Activated CD4-positive, CD25-positive, alpha-beta regulatory T cell treated with anti-CD3 and anti-CD28 coated beads, Interleukin-2, amount 50 U/mL, for 72 hours (primary cell): Measurements from ENCODE around the gene PROX1.
"Not testable (repeated sequence)": the region's sequence is repeated elsewhere in the genome, so short reads cannot be mapped to it uniquely, and the experiment has no call there.

ENCODE experiments used
- DNase-seq: peaks from one replicate; pipeline ENCODE4 v3.0.0; 2021

The PROX1 gene

DNA sequence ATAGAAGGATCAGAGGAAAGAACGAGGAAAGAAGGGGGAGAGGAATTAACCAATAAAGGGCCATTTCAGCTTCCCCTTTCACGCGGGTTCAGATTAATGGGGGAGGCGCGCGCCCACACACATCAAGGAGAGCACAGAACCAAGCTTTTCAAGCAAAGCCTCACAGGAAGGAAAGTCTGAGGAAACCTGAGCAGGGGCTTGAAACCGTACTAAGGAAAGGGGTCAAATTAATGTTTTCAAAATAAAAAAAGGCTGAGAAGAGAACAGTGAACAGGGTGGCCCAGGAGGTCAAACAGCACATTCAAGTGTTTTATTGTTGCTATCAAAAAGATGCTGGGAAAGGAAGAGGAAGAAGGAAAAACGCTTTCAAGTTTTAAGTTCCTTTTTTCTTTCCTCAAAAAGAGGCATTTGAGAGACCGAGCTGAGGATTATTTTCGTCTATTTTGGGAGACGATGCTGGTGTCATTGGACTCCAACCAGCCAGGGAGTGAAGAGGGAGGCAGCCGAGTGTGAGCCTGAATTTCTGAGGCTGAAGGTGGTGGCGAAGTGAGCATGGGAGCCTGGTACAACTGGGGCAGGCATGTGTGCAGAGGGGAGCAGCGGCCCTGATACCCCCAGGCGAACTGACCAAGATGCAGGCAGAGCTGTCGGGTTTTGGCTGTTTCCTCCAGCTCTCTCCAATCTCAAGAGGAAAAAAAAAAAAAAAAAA, 88.4 kb downstream of the PROX1 start:
- no peak for DNase-seq

DNA sequence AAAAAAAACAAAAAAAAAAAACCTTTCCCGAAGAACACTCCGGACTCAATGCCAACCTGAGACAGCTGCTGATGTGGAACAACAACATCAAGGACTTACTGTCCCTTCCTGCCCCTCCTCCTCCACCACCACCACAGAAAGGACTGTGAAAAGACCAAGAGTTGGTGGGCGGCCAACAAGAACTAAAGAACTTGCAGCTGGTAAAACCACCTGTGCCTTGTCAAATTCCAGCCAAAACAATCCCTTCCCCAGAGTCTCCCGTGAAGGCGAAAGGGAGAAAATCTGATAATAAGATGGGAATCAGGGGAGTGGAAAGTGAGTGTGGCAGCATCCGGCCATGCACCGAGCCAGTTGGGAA, 88.9 kb downstream of the PROX1 start:
- no peak for DNase-seq

DNA sequence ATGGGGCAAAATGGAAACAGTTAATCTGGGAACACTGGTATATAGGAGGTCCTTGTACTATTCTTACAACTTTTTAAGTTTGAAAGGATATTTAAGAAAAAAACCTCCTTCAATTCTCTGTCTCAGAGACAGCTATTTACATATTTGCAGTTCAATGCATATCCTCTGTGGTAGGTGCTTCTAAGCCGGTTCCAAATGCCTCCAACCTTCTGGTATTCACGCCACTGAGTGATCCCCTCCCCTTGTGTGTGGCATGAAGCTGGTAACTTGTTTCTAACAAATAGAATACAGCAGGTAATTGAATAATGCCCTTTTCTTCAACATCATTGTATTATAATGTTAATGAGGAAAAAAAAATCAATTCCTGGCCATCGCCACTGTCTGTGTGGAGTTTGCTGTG, 91.2 kb downstream of the PROX1 start:
- no peak for DNase-seq

DNA sequence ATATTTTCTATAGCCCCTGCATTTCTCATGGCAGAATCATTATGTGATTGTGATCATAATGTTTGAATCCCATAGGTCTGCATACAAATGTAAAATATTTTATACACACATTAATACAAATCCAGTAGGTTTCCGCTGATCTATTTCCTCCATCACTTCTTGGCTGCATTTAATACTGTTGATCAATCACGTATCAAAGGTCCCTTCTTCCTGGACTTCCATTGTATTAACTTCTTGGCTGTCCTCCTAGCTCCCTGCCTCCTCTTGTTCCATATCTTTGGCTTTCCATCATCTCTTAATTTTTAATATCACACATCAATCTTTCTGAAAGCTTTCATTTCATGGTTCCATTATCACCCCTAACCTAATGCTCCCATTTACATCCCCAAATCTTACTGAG, 97.6 kb downstream of the PROX1 start:
- DNase-seq: no peak

DNA sequence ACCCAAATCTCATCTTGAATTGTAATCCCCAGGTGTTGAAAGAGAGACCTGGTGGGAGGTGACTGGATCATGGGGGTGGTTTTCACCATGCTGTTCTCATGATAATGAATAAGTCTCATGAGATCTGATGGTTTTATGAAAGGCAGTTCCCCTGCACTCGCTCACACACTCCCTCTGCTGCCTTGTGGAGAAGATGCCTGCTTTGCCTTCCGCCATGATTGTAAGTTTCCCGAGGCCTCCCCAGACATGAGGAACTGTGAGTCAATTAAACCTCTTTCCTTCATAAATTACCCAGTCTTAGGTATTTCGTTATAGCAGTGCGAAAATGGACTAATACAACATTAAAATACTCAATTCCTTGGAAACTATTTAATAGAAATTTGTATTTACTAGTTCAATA, 99.2 kb downstream of the PROX1 start:
- DNase-seq: no peak

DNA sequence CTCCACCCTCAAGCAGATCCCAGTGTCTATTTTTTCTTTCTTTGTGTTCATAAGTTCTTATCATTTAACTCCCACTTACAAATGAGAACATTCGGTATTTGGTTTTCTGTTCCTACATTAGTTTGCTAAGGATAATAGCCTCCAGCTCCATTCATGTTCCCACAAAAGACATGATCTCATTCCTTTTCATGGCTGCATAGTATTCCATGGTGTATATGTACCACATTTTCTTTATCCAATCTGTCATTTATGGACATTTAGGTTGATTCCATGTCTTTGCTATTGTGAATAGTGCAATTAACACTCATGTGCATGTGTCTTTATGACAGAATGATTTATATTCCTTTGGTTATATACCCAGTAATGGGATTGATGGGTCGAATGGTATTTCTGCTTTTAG, 101.2 kb downstream of the PROX1 start:
- DNase-seq: not testable (repeated sequence)
